WTC11 (cell line): ENCODE results near the gene PMM1.

Source experiments
- CTCF ChIP-seq: fragments of 200-600 bp; IDR thresholded peaks from 2 replicates; pipeline ENCODE4 v1.8.0; 2022; ENCODE audit warnings: antibody characterized with exemption
- TF ChIP-seq, protein P1 (sequence below): sonication (generic); formaldehyde crosslinking; conservative IDR thresholded peaks from 2 replicates; pipeline ENCODE4 v1.8.1; 2022; ENCODE audit warnings: mild to moderate bottlenecking, missing genetic modification reagents

- TF ChIP-seq, protein P1, sequence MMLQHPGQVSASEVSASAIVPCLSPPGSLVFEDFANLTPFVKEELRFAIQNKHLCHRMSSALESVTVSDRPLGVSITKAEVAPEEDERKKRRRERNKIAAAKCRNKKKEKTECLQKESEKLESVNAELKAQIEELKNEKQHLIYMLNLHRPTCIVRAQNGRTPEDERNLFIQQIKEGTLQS = no peak
- TF ChIP-seq CTCF = peak; percentile 44; the same call in 1 of the 2 replicates
Measured at GRCh38 chr22:41576877-41577276, 12.8 kb downstream of the PMM1 start.
